GM12878 (cell line): Measurements from ENCODE around the gene FZD8. TPM values are rescaled to one million over a fixed set of nuclear protein-coding genes. Genes with fewer than 3 reads are reported as not detected.

Experiments used
- ATAC-seq: fragments of 200-7000 bp; cut with Tn5 transposase; 3 replicates; pipeline ENCODE4 v1.9.1; 2020; ENCODE audit warnings: mild to moderate bottlenecking, moderate library complexity
- BruUV-seq: library from RNA; stranded (reverse); fragments of 400-500 nt; replicated peaks from 2 replicates; lab custom pipeline; 2021; lab: Mats Ljungman, UMichigan
- CTCF ChIA-PET: fragments of 300-600 bp; sonication (Branson Sonifier 250); formaldehyde crosslinking; extraction: SDS; loops from one replicate; lab custom pipeline; 2021; ENCODE audit warnings: inconsistent platforms; lab: Yijun Ruan, JAX
- POLR2A ChIA-PET: fragments of 350-600 bp; formaldehyde crosslinking; extraction: SDS; loops from one replicate; lab custom pipeline; 2021; ENCODE audit warnings: inconsistent platforms; lab: Charles Lee
- RAD21 ChIA-PET: fragments of 300-600 bp; sonication (Branson Sonifier 250); formaldehyde crosslinking; loops from one replicate; lab custom pipeline; 2023; ENCODE audit warnings: antibody characterized with exemption; ENCODE audit not compliant: unreplicated experiment; lab: Charles Lee
- SMC1A ChIA-PET: fragments of 300-600 bp; sonication (Branson Sonifier 250); formaldehyde crosslinking; loops from one replicate; lab custom pipeline; 2023; ENCODE audit not compliant: unreplicated experiment, uncharacterized antibody; lab: Charles Lee
- DNase-seq: peaks from one replicate; pipeline ENCODE4 v3.0.0-alpha.2; 2011; ENCODE audit warnings: low read depth, low spot score
- FAIRE-seq: peaks from 3 replicates; lab custom pipeline; 2011; peaks lifted over from hg19 to GRCh38; lab: Jason Lieb, UNC
- H2AFZ ChIP-seq: 2 replicates; pipeline ENCODE4 v1.6.0; 2011; ENCODE audit warnings: low read depth, low read length, control low read depth; ENCODE audit not compliant: control insufficient read depth
- H3K27ac ChIP-seq: 2 replicates; pipeline ENCODE4 v1.5.1; 2011; ENCODE audit warnings: control low read depth; ENCODE audit not compliant: control insufficient read depth, insufficient read depth
- H3K27me3 ChIP-seq, 2 experiments: replicated peaks in 1 of 2; 2 replicates each; pipeline versions ENCODE4 v1.6.0 to v1.6.1; 2011; ENCODE audit warnings: low read length in 1 of 2; ENCODE audit not compliant: control insufficient read depth in 2 of 2, insufficient read depth in 2 of 2
- H3K36me3 ChIP-seq, 2 experiments: 2 replicates each; pipeline ENCODE4 v1.5.1; 2011; ENCODE audit warnings: low read length in 1 of 2; ENCODE audit not compliant: control insufficient read depth in 2 of 2, insufficient read depth in 2 of 2
- H3K4me1 ChIP-seq: 2 replicates; pipeline ENCODE4 v1.6.1; 2011; ENCODE audit warnings: mild to moderate bottlenecking, low read length, moderate library complexity, mixed read lengths; ENCODE audit not compliant: control insufficient read depth, insufficient read depth
- H3K4me2 ChIP-seq: 2 replicates; pipeline ENCODE4 v1.6.0; 2011; ENCODE audit warnings: control low read depth; ENCODE audit not compliant: control insufficient read depth, insufficient read depth
- H3K4me3 ChIP-seq: fragments of 200-600 bp; sonication (generic); 2 replicates; pipeline ENCODE4 v1.5.1; 2016
- H3K79me2 ChIP-seq: 2 replicates; pipeline ENCODE4 v1.6.0; 2011; ENCODE audit warnings: low read length; ENCODE audit not compliant: control insufficient read depth, insufficient read depth
- H3K9ac ChIP-seq: 2 replicates; pipeline ENCODE4 v1.8.0; 2011; ENCODE audit warnings: low read length, control low read depth, mixed read lengths; ENCODE audit not compliant: control insufficient read depth, insufficient read depth
- H3K9me3 ChIP-seq: replicated peaks from 3 replicates; pipeline ENCODE4 v1.5.1; 2011; ENCODE audit warnings: mild to moderate bottlenecking, low read length; ENCODE audit not compliant: control insufficient read depth, insufficient read depth
- H4K20me1 ChIP-seq: 2 replicates; pipeline ENCODE4 v1.6.0; 2011; ENCODE audit not compliant: control insufficient read depth, insufficient read depth
- ASH2L ChIP-seq: fragments of 300-600, 200-600 bp; sonication (generic); IDR thresholded peaks from 2 replicates; pipeline ENCODE4 v1.6.1; 2017; ENCODE audit warnings: low read depth, mild to moderate bottlenecking, borderline replicate concordance
- CBFB ChIP-seq: IDR thresholded peaks from 2 replicates; pipeline ENCODE4 v1.6.1; 2016; ENCODE audit warnings: antibody characterized with exemption, low read depth
- GATAD2B ChIP-seq: fragments of 450-650 bp; conservative IDR thresholded peaks from 2 replicates; pipeline ENCODE4 v1.6.1; 2017; ENCODE audit warnings: low read depth, mild to moderate bottlenecking, moderate library complexity
- HCFC1 ChIP-seq: fragments of 150-350 bp; IDR thresholded peaks from 2 replicates; pipeline ENCODE4 v1.6.1; 2014; ENCODE audit warnings: low read length
- HDAC2 ChIP-seq: fragments of 200-600 bp; sonication (generic); IDR thresholded peaks from 2 replicates; pipeline ENCODE4 v1.6.1; 2017
- HDGF ChIP-seq: fragments of 450-650 bp; IDR thresholded peaks from 2 replicates; pipeline ENCODE4 v1.6.1; 2016; ENCODE audit warnings: antibody characterized with exemption
- IKZF2 ChIP-seq, 2 experiments: fragments of 450-650 bp; IDR thresholded peaks; 2 replicates each; pipeline ENCODE4 v1.6.1; 2017; ENCODE audit warnings: mild to moderate bottlenecking in 2 of 2, moderate library complexity in 2 of 2
- MXI1 ChIP-seq: fragments of 150-350 bp; IDR thresholded peaks from 2 replicates; pipeline ENCODE4 v1.6.1; 2011; ENCODE audit warnings: low read depth, mild to moderate bottlenecking, inconsistent platforms, low read length, improper control_type of control experiment
- NR2C1 ChIP-seq: fragments of 450-650 bp; IDR thresholded peaks from 2 replicates; pipeline ENCODE4 v1.6.1; 2017; ENCODE audit warnings: antibody characterized with exemption, mild to moderate bottlenecking, moderate library complexity
- RUNX3 ChIP-seq: IDR thresholded peaks from 2 replicates; pipeline ENCODE4 v1.6.1; 2012; ENCODE audit warnings: low read length, inconsistent platforms
- SRF ChIP-seq, 2 experiments: IDR thresholded peaks; 2 replicates each; pipeline ENCODE4 v1.6.1; 2011; ENCODE audit warnings: low read depth in 2 of 2, low read length in 2 of 2, mild to moderate bottlenecking in 1 of 2, moderate library complexity in 1 of 2
- TBL1XR1 ChIP-seq: IDR thresholded peaks from 2 replicates; pipeline ENCODE4 v1.6.1; 2012; ENCODE audit warnings: low read depth, low read length, improper control_type of control experiment
- TCF7 ChIP-seq: IDR thresholded peaks from 2 replicates; pipeline ENCODE4 v1.6.1; 2014; ENCODE audit warnings: antibody characterized with exemption, borderline replicate concordance
- WGBS: methylation state at CpG from one replicate; pipeline ENCODE4 v1.1.6; 2016; ENCODE audit warnings: low lambda C conversion rate; ENCODE audit not compliant: insufficient replicate concordance, insufficient coverage; ENCODE audit errors: missing lambda C conversion rate; 5-methylcytosine and 5-hydroxymethylcytosine counted together
- in situ Hi-C: fragments of 300-500 bp; cut with MboI; formaldehyde crosslinking; loops from 9 replicates; pipeline ENCODE4 v1.14.3; 2018; ENCODE audit warnings: mixed read lengths
- intact Hi-C: fragments of 100-400 bp; cut with micrococcal nuclease; formaldehyde crosslinking; loops from one replicate; pipeline ENCODE4 v1.14.2; 2022; ENCODE audit not compliant: unreplicated experiment
- polyA plus RNA-seq, 11 experiments: library from polyadenylated mRNA; depleted of rRNA in 4 of 11; unstranded in 6 of 11; stranded (reverse) in 5 of 11; fragments of >200 nt; fragmentation: Nextera tagmentation in 4 of 11; fragmentation: Illumina TruSeq in 1 of 11; extraction: Ambion mirVana in 4 of 11; extraction: Trizol in 1 of 11; gene quantifications; 1 replicate in 1 of 11; 2 replicates in 10 of 11; pipeline versions ENCODE4 v1.2.1 to v1.2.3, GENCODE V29; 2011 to 2016; ENCODE audit warnings: inconsistent platforms in 2 of 11, missing spikeins in 2 of 11, low read depth in 1 of 11
- total RNA-seq, 4 experiments: library from RNA; depleted of rRNA in 3 of 4; stranded (reverse); fragments of >200 nt in 3 of 4; fragmentation: Illumina TruSeq in 1 of 4; extraction: Trizol in 1 of 4; gene quantifications; 2 replicates each; pipeline versions ENCODE4 v1.2.1 to v1.2.3, GENCODE V29; 2013 to 2021
- TF ChIP-seq, protein P1 (sequence below): IDR thresholded peaks from 2 replicates; pipeline ENCODE4 v1.6.1; 2011; ENCODE audit warnings: mild to moderate bottlenecking, low read depth, low read length, moderate library complexity; ENCODE audit not compliant: insufficient replicate concordance

Gene FZD8
- total and polyA plus RNA-seq, 10 of the 15 experiments (the other 5 are each of a cell fraction or from before 2014, with no cell fraction given) = 0.03 to 0.72 (median 0.10) TPM; not detected in 3

DNA sequence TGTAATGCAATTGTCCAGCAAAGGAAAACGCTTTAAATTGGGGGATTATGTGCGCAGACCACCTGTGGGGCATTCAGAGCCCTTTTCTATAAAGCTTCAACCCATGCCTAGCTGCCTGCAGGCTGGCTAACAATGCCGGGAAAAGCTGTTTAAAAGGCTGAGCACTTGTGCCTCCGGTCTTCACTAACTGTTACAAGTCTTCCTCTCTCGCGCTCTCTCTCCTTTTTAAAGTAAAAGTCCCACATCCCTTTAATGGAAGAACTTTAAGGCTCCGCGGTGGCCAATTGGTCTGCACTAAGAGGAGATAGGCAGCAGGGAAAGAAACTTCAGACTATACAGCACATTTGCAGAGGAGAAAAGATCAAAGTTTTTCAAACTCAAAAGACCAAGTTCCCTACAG lies 4.6 kb downstream of the FZD8 start:
- FAIRE-seq (no peak), ATAC-seq (no peak), DNase-seq (no peak)
- H3K79me2 ChIP-seq = no peaks in the 10 kb centered on the region
- H3K27me3 ChIP-seq = peaks cover 0 to 5% of the 10 kb centered on the region in 2 experiments
- H2AFZ ChIP-seq = no peak overlapping the region
- no peaks in the 10 kb centered on the region for H4K20me1 ChIP-seq
- in situ Hi-C loops (no loop called here), intact Hi-C loops (loop anchor here (10.0 kb wide), 1 partner anchor 1137 kb away; no protein-coding TSS in a partner anchor)
- H3K9me3 ChIP-seq = no peaks in the 10 kb centered on the region; the same call in 2 of the 3 replicates
- POLR2A ChIA-PET = no interaction called here
- no TSS peak for BruUV-seq
- H3K36me3 ChIP-seq = no peaks in the 10 kb centered on the region
- no peak overlapping the region for H3K27ac ChIP-seq
- CTCF ChIA-PET = interaction anchor here (0.9 to 5.4 kb wide), 6 partner anchors 19 to 1243 kb away, joined by 3 to 59 read pairs (median 4); no protein-coding TSS in a partner anchor
- H3K4me1 ChIP-seq = no peaks in the 10 kb centered on the region
- RAD21 ChIA-PET = interaction anchor here (0.5 to 1.4 kb wide), 5 partner anchors 189 to 1243 kb away, joined by 3 to 5 read pairs (median 3); no protein-coding TSS in a partner anchor
- no peak overlapping the region for H3K4me2 ChIP-seq
- SMC1A ChIA-PET = interaction anchor here (0.9 to 3.7 kb wide), 5 partner anchors 144 to 1243 kb away, joined by 3 to 33 read pairs (median 3); no protein-coding TSS in a partner anchor
- H3K4me3 ChIP-seq = no peak overlapping the region
- no peak overlapping the region for H3K9ac ChIP-seq
- 58% methylated on average over 8 of the region's 8 CpGs for WGBS
- TF ChIP-seq IKZF2 (IDR thresholded peaks at IDR 0.05) (no peak), SRF (IDR thresholded peaks at IDR 0.05; ENCODE audit: low read depth in 2 of 2, low read length in 2 of 2) (no peak), HDAC2 (no peak), GATAD2B (no peak), TCF7 (no peak), HDGF (no peak), HCFC1 (no peak), CBFB (no peak), NR2C1 (no peak), ASH2L (no peak), TBL1XR1 (no peak), RUNX3 (no peak), MXI1 (no peak)
- TF ChIP-seq, protein P1, sequence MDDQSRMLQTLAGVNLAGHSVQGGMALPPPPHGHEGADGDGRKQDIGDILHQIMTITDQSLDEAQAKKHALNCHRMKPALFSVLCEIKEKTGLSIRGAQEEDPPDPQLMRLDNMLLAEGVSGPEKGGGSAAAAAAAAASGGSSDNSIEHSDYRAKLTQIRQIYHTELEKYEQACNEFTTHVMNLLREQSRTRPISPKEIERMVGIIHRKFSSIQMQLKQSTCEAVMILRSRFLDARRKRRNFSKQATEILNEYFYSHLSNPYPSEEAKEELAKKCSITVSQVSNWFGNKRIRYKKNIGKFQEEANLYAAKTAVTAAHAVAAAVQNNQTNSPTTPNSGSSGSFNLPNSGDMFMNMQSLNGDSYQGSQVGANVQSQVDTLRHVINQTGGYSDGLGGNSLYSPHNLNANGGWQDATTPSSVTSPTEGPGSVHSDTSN = no peak
